Transverse colon (tissue), 3 donors: ENCODE data around the gene TMEM128.

Experiments
- CTCF ChIP-seq, 5 experiments: fragments of 200-600 bp in 3 of 5; fragments of 450-650 bp in 2 of 5; sonication (generic) in 3 of 5; IDR thresholded peaks; 1 replicate in 2 of 5; 2 replicates in 3 of 5; pipeline ENCODE4 v1.5.1; 2016 to 2017; ENCODE audit warnings: antibody characterized with exemption in 5 of 5, inconsistent platforms in 3 of 5, mild to moderate bottlenecking in 2 of 5, moderate library complexity in 1 of 5
- EP300 ChIP-seq: sonication (generic); formaldehyde crosslinking; IDR thresholded peaks from one replicate; pipeline ENCODE4 v1.6.1; 2017; ENCODE audit warnings: antibody characterized with exemption, low read depth
- POLR2A ChIP-seq: fragments of 450-650 bp; IDR thresholded peaks from one replicate; pipeline ENCODE4 v1.6.1; 2016; ENCODE audit warnings: antibody characterized with exemption, mild to moderate bottlenecking, moderate library complexity

DNA sequence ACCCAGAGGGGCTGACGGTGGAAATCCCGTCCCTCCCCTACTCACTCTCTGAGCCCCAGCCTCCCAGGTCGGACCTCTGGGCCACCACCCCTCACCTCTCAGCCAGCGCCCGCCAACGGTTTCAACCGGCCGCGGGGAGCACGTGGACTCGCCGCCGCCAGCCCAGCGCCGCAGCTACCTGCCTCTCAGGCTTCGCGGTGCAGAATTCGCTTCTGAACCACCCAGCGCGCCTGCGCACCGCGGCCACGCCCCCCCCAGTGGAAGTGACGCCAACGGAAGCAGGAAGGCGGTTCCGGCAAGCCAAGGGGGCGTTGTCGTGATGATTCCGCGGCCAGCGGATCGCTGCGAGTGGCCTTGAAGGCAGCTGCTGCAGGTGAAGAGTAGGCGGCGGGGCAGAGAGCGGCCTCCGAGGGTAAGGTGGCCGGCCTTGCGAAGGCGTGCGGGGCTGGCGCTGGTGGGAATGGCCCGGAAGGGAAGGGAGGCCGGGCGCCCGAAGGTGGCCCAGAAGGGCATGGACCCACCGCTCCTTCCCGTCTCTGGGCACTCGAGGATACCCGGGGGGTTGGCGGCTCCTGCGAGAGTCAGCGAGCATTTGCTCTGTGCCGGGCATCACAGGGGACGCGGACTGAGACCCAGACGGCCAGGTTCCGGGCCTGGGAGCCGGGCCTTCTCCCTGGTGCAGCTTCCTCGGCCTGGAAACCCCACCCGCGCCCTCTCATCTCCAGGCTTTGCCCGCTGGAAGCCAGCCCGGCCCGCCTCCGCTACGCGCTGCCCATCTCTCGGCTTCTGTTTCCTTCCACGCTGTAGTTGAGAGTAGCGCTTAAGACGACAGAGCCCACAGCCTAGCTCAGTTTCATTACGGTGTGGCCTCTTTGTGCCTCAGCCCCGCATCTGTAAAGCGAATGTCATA, 42.2 kb upstream of the TMEM128 start, which contains the start of the genes LYAR and ZBTB49:
- TF ChIP-seq CTCF (IDR thresholded peaks at IDR 0.05) (no peak), POLR2A (peak; percentile 79), EP300 (no peak)
